Measurements from ENCODE around the gene OR10D3. TPM values are rescaled to one million over a fixed set of nuclear protein-coding genes. Genes with fewer than 3 reads are reported as not detected.
"Not testable (repeated sequence)": the region's sequence is repeated elsewhere in the genome, so short reads cannot be mapped to it uniquely, and the experiment has no call there.

OR10D3 gene
- total and polyA plus RNA-seq, 10 of the 15 experiments (the other 5 are each of a cell fraction or from before 2014, with no cell fraction given): not detected

GRCh38 chr11:124167826-124168231, 15.3 kb upstream of the OR10D3 start (continued):
- no peak for TF ChIP-seq BCL11A (IDR thresholded peaks at IDR 0.05; ENCODE audit: low read depth, low read length)

- in situ Hi-C loops (cut with MboI): no loop called here
- RAD21 ChIA-PET (ENCODE audit: unreplicated experiment): no interaction called here
- Histone ChIP-seq H3K9me3 (replicated peaks; ENCODE audit: control insufficient read depth, insufficient read depth, low read length) (no peaks in the 10 kb centered on the region), H2AFZ (ENCODE audit: control insufficient read depth, low read depth, low read length) (no peak overlapping the region), H3K4me1 (ENCODE audit: control insufficient read depth, insufficient read depth, low read length) (no peaks in the 10 kb centered on the region), H4K20me1 (ENCODE audit: control insufficient read depth, insufficient read depth) (no peaks in the 10 kb centered on the region), H3K27me3 (replicated peaks in 1 of 2; ENCODE audit: control insufficient read depth in 2 of 2, insufficient read depth in 2 of 2, low read length in 1 of 2) (no peaks in the 10 kb centered on the region), H3K36me3 (ENCODE audit: control insufficient read depth in 2 of 2, insufficient read depth in 2 of 2, low read length in 1 of 2) (no peaks in the 10 kb centered on the region), H3K9ac (ENCODE audit: control insufficient read depth, insufficient read depth, low read length) (no peak overlapping the region), H3K79me2 (ENCODE audit: control insufficient read depth, insufficient read depth, low read length) (no peaks in the 10 kb centered on the region), H3K4me2 (ENCODE audit: control insufficient read depth, insufficient read depth) (no peak overlapping the region), H3K27ac (ENCODE audit: control insufficient read depth, insufficient read depth) (no peak overlapping the region), H3K4me3 (no peak overlapping the region)
- POLR2A ChIA-PET: no interaction called here
- no TSS peak for BruUV-seq (replicated peaks)
- DNase-seq (ENCODE audit: low read depth, low spot score): no peak
- intact Hi-C loops (cut with micrococcal nuclease; ENCODE audit: unreplicated experiment): no loop called here
- ATAC-seq: no peak
- FAIRE-seq: no peak
- no peak for TF ChIP-seq CHD1 (IDR thresholded peaks at IDR 0.05; ENCODE audit: low read depth, low read length)
- TF ChIP-seq ELK1 (IDR thresholded peaks at IDR 0.05; ENCODE audit: low read depth, low read length): no peak
- no peak for TF ChIP-seq SMAD1 (IDR thresholded peaks at IDR 0.05; ENCODE audit: low read depth, partially characterized antibody)
- TF ChIP-seq NFYA (IDR thresholded peaks at IDR 0.05; ENCODE audit: borderline replicate concordance, low read depth, low read length): no peak
- no peak for TF ChIP-seq RELB (IDR thresholded peaks at IDR 0.05; ENCODE audit: low read depth)
- TF ChIP-seq YY1 (IDR thresholded peaks at IDR 0.05; ENCODE audit: low read depth, low read length): no peak
- TF ChIP-seq FOS (IDR thresholded peaks at IDR 0.05; ENCODE audit: borderline replicate concordance, extremely low read depth, insufficient read length): no peak
- no peak for TF ChIP-seq CREB1 (IDR thresholded peaks at IDR 0.05; ENCODE audit: low read depth)
- SMC1A ChIA-PET (ENCODE audit: uncharacterized antibody, unreplicated experiment): no interaction called here
- CTCF ChIA-PET: no interaction called here
Observed at GRCh38 chr11:124168796-124169195, 14.3 kb upstream of the OR10D3 start.

GRCh38 chr11:124170315-124170714, 12.8 kb upstream of the OR10D3 start:
- H3K36me3 ChIP-seq (ENCODE audit: control insufficient read depth in 2 of 2, insufficient read depth in 2 of 2, low read length in 1 of 2); CTCF ChIA-PET; FAIRE-seq: not testable (repeated sequence)

More at GRCh38 chr11:124170315-124170714, 12.8 kb upstream of the OR10D3 start:
- ATAC-seq; H3K27ac ChIP-seq (ENCODE audit: control insufficient read depth, insufficient read depth); intact Hi-C loops (cut with micrococcal nuclease; ENCODE audit: unreplicated experiment); H3K9ac ChIP-seq (ENCODE audit: control insufficient read depth, insufficient read depth, low read length); H4K20me1 ChIP-seq (ENCODE audit: control insufficient read depth, insufficient read depth); in situ Hi-C loops (cut with MboI); H2AFZ ChIP-seq (ENCODE audit: control insufficient read depth, low read depth, low read length); RAD21 ChIA-PET (ENCODE audit: unreplicated experiment); DNase-seq (ENCODE audit: low read depth, low spot score); H3K4me1 ChIP-seq (ENCODE audit: control insufficient read depth, insufficient read depth, low read length); H3K4me3 ChIP-seq; BruUV-seq (replicated peaks); H3K9me3 ChIP-seq (replicated peaks; ENCODE audit: control insufficient read depth, insufficient read depth, low read length); H3K27me3 ChIP-seq (replicated peaks in 1 of 2; ENCODE audit: control insufficient read depth in 2 of 2, insufficient read depth in 2 of 2, low read length in 1 of 2); H3K79me2 ChIP-seq (ENCODE audit: control insufficient read depth, insufficient read depth, low read length); SMC1A ChIA-PET (ENCODE audit: uncharacterized antibody, unreplicated experiment); POLR2A ChIA-PET; H3K4me2 ChIP-seq (ENCODE audit: control insufficient read depth, insufficient read depth): not testable (repeated sequence)
- 81% methylated on average over 12 of the region's 12 CpGs for WGBS (ENCODE audit: insufficient coverage, insufficient replicate concordance, low lambda C conversion rate, missing lambda C conversion rate)

Measured in GM12878 (cell line).